Measurements from ENCODE around the gene TMEM120B. TPM values are rescaled to one million over a fixed set of nuclear protein-coding genes. Genes with fewer than 3 reads are reported as not detected.

The TMEM120B gene
- total RNA-seq, 2 experiments from 2014 or later, result 12.4 to 21.5 TPM

DNA sequence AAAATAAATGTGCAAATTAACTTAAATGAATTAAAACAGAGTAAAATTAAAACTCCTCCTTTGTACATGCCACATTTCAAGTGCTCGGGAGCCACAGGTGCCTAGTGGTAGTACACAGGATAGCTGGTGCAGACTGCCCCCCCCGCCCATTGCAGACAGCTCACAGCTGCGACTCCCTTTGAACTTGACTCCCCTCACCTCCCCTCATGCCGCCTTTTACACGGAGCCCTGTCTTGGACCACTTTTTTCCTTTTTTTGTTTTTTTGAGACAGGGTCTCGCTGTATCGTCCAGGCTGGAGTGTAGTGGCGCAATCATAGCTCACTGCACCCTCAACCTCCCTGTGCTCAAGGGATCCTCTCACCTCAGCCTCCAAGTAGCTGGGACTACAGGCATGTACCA, 102.7 kb downstream of the TMEM120B start:
- Histone ChIP-seq H3K27ac (ENCODE audit: low read depth, low read length, poor library complexity, severe bottlenecking) (no peak overlapping the region), H3K9me3 (ENCODE audit: low read length) (no peaks in the 10 kb centered on the region), H4K20me1 (ENCODE audit: insufficient read depth, low read length) (no peaks in the 10 kb centered on the region), H3K4me3 (ENCODE audit: low read depth, low read length, poor library complexity, severe bottlenecking) (no peak overlapping the region), H3K36me3 (ENCODE audit: insufficient read depth, low read length) (peaks cover 63% of the 10 kb centered on the region), H3K9me2 (ENCODE audit: insufficient read depth, low read length) (no peaks in the 10 kb centered on the region), H3K4me1 (ENCODE audit: insufficient read depth, low read length, poor library complexity, severe bottlenecking) (peaks cover 28% of the 10 kb centered on the region), H3K79me2 (ENCODE audit: insufficient read depth, low read depth, low read length) (peaks cover 14% of the 10 kb centered on the region; the same call in 1 of the 2 replicates), H2AFZ (ENCODE audit: low read length) (no peak overlapping the region), H3K4me2 (ENCODE audit: low read length) (no peak overlapping the region)
- POLR2A ChIA-PET, result interaction anchor here (0.6 to 0.8 kb wide), 2 partner anchors 20 to 21 kb away, joined by 3 to 6 read pairs; no protein-coding TSS in a partner anchor
- BruUV-seq (replicated peaks), result no TSS peak
- TF ChIP-seq, protein P1, sequence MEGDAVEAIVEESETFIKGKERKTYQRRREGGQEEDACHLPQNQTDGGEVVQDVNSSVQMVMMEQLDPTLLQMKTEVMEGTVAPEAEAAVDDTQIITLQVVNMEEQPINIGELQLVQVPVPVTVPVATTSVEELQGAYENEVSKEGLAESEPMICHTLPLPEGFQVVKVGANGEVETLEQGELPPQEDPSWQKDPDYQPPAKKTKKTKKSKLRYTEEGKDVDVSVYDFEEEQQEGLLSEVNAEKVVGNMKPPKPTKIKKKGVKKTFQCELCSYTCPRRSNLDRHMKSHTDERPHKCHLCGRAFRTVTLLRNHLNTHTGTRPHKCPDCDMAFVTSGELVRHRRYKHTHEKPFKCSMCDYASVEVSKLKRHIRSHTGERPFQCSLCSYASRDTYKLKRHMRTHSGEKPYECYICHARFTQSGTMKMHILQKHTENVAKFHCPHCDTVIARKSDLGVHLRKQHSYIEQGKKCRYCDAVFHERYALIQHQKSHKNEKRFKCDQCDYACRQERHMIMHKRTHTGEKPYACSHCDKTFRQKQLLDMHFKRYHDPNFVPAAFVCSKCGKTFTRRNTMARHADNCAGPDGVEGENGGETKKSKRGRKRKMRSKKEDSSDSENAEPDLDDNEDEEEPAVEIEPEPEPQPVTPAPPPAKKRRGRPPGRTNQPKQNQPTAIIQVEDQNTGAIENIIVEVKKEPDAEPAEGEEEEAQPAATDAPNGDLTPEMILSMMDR (conservative IDR thresholded peaks at IDR 0.05; ENCODE audit: low read length), result no peak
- no peak for TF ChIP-seq EZH2phosphoT487 (IDR thresholded peaks at IDR 0.05; ENCODE audit: borderline replicate concordance, low read depth, low read length)
- CTCF ChIA-PET (ENCODE audit: unreplicated experiment), result interaction anchor here (0.6 to 0.7 kb wide), 2 partner anchors 21 to 584 kb away, joined by 8 to 9 read pairs; no protein-coding TSS in a partner anchor
- DNase-seq (ENCODE audit: low spot score), result no peak
- intact Hi-C loops (cut with micrococcal nuclease; ENCODE audit: unreplicated experiment), result no loop called here

DNA sequence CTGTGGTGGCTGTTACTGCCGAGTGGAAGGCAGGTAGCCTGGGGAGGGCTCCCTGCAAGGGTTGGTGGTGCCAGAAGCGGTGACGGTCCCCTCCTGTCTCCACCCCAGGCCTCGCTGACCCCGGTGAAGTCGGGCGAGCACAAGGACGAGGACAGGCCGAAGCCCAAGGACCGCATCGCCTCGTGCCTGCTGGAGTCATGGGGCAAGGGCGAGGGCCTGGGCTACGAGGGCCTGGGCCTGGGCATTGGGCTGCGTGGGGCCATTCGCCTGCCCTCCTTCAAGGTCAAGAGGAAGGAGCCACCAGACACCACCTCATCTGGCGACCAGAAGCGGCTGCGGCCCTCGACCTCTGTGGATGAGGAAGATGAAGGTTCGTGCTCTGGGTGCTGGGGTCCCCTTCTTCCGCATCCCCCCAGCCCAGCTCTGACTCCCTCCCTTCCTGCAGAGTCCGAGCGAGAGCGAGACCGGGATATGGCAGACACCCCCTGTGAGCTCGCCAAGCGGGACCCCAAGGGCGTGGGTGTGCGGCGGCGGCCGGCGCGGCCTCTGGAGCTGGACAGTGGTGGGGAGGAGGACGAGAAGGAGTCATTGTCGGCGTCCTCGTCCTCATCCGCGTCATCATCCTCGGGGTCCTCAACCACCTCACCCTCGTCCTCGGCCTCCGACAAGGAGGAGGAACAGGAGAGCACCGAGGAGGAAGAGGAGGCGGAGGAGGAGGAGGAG, 104.5 kb downstream of the TMEM120B start:
- no TSS peak for BruUV-seq (replicated peaks)
- CTCF ChIA-PET (ENCODE audit: unreplicated experiment), result interaction anchor here (0.6 kb wide), 1 partner anchor 12 kb away, joined by 3 read pairs; no protein-coding TSS in a partner anchor
- H3K27ac ChIP-seq (ENCODE audit: low read depth, low read length, poor library complexity, severe bottlenecking), result no peak overlapping the region
- H4K20me1 ChIP-seq (ENCODE audit: insufficient read depth, low read length), result no peaks in the 10 kb centered on the region
- no peak overlapping the region for H2AFZ ChIP-seq (ENCODE audit: low read length)
- H3K4me2 ChIP-seq (ENCODE audit: low read length), result no peak overlapping the region
- TF ChIP-seq EZH2phosphoT487 (IDR thresholded peaks at IDR 0.05; ENCODE audit: borderline replicate concordance, low read depth, low read length), result no peak
- TF ChIP-seq, protein P1 (conservative IDR thresholded peaks at IDR 0.05; ENCODE audit: low read length), result no peak
- H3K4me1 ChIP-seq (ENCODE audit: insufficient read depth, low read length, poor library complexity, severe bottlenecking), result peaks cover 12% of the 10 kb centered on the region
- DNase-seq (ENCODE audit: low spot score), result no peak
- no peak overlapping the region for H3K4me3 ChIP-seq (ENCODE audit: low read depth, low read length, poor library complexity, severe bottlenecking)
- H3K9me2 ChIP-seq (ENCODE audit: insufficient read depth, low read length), result no peaks in the 10 kb centered on the region
- POLR2A ChIA-PET, result no interaction called here
- H3K79me2 ChIP-seq (ENCODE audit: insufficient read depth, low read depth, low read length), result peaks cover 14% of the 10 kb centered on the region; the same call in 1 of the 2 replicates
- H3K9me3 ChIP-seq (ENCODE audit: low read length), result no peaks in the 10 kb centered on the region
- H3K36me3 ChIP-seq (ENCODE audit: insufficient read depth, low read length), result peaks cover 70% of the 10 kb centered on the region
- intact Hi-C loops (cut with micrococcal nuclease; ENCODE audit: unreplicated experiment), result no loop called here

DNA sequence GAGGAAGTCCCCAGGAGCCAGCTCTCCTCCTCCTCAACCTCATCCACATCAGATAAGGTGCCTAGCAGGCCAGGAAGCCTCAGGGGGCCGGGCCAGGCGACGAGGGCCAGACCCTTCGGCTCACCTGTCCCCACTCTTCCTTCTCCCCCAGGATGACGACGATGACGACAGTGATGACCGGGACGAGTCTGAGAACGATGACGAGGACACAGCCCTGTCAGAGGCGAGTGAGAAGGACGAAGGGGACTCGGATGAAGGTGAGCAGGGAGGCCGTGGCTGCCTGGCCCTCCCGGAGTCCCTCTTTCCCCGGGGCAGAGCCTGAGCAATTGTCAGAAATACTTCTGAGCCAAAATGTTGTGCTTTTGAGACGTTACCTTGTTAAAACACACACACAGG, 105.1 kb downstream of the TMEM120B start:
- ChIA-PET CTCF (ENCODE audit: unreplicated experiment) (no interaction called here), POLR2A (no interaction called here)
- H4K20me1 ChIP-seq (ENCODE audit: insufficient read depth, low read length), result no peaks in the 10 kb centered on the region
- H3K36me3 ChIP-seq (ENCODE audit: insufficient read depth, low read length), result peaks cover 75% of the 10 kb centered on the region
- intact Hi-C loops (cut with micrococcal nuclease; ENCODE audit: unreplicated experiment), result no loop called here
- H3K4me3 ChIP-seq (ENCODE audit: low read depth, low read length, poor library complexity, severe bottlenecking), result no peak overlapping the region
- H3K4me1 ChIP-seq (ENCODE audit: insufficient read depth, low read length, poor library complexity, severe bottlenecking), result peaks cover 10% of the 10 kb centered on the region
- H3K9me2 ChIP-seq (ENCODE audit: insufficient read depth, low read length), result no peaks in the 10 kb centered on the region
- no peak overlapping the region for H3K4me2 ChIP-seq (ENCODE audit: low read length)
- H2AFZ ChIP-seq (ENCODE audit: low read length), result no peak overlapping the region
- DNase-seq (ENCODE audit: low spot score), result no peak
- TF ChIP-seq, protein P1 (conservative IDR thresholded peaks at IDR 0.05; ENCODE audit: low read length), result no peak
- TF ChIP-seq EZH2phosphoT487 (IDR thresholded peaks at IDR 0.05; ENCODE audit: borderline replicate concordance, low read depth, low read length), result no peak
- no peak overlapping the region for H3K27ac ChIP-seq (ENCODE audit: low read depth, low read length, poor library complexity, severe bottlenecking)
- peaks cover 13% of the 10 kb centered on the region; the same call in 1 of the 2 replicates for H3K79me2 ChIP-seq (ENCODE audit: insufficient read depth, low read depth, low read length)
- no peaks in the 10 kb centered on the region for H3K9me3 ChIP-seq (ENCODE audit: low read length)
- no TSS peak for BruUV-seq (replicated peaks)

Measured in OCI-LY7 (cell line).